Neural cell (in vitro differentiated cells): Measurements from ENCODE around the gene PEG3. TPM values are rescaled to one million over a fixed set of nuclear protein-coding genes. Genes with fewer than 3 reads are reported as not detected.

ENCODE experiments used
- H2AFZ ChIP-seq: fragments of 200-600, 300-800 bp; sonication (generic), shearing (Covaris generic); 2 replicates; pipeline ENCODE4 v1.6.0; 2014; ENCODE audit warnings: low read depth, mild to moderate bottlenecking, antibody characterized with exemption, low read length, moderate library complexity
- H3F3A ChIP-seq: fragments of 200-600 bp; shearing (Covaris generic); 2 replicates; pipeline ENCODE4 v1.6.1; 2016; ENCODE audit warnings: mild to moderate bottlenecking, moderate library complexity, mixed read lengths, antibody characterized with exemption, low read length; ENCODE audit not compliant: insufficient read depth, poor library complexity, severe bottlenecking
- H3K27ac ChIP-seq: fragments of 200-600, 300-800 bp; sonication (generic), shearing (Covaris generic); 2 replicates; pipeline ENCODE4 v1.5.1; 2014; ENCODE audit warnings: mild to moderate bottlenecking, low read length, moderate library complexity
- H3K27me3 ChIP-seq: fragments of 300-800, 200-600 bp; sonication (generic), shearing (Covaris generic); 2 replicates; pipeline ENCODE4 v1.6.0; 2014; ENCODE audit warnings: mild to moderate bottlenecking, low read depth, low read length, moderate library complexity; ENCODE audit not compliant: insufficient read depth
- H3K36me3 ChIP-seq: fragments of 300-800, 200-600 bp; sonication (generic), shearing (Covaris generic); 2 replicates; pipeline ENCODE4 v1.5.1; 2014; ENCODE audit warnings: mild to moderate bottlenecking, antibody characterized with exemption, low read length, moderate library complexity; ENCODE audit not compliant: insufficient read depth
- H3K4me2 ChIP-seq: fragments of 300-800, 200-600 bp; sonication (generic), shearing (Covaris generic); 2 replicates; pipeline ENCODE4 v1.6.0; 2014; ENCODE audit warnings: mild to moderate bottlenecking, low read length
- H3K4me3 ChIP-seq: fragments of 300-800, 200-600 bp; sonication (generic), shearing (Covaris generic); 2 replicates; pipeline ENCODE4 v1.5.1; 2014; ENCODE audit warnings: mild to moderate bottlenecking, low read length, moderate library complexity
- H3K79me2 ChIP-seq: fragments of 200-600 bp; shearing (Covaris generic); replicated peaks from 2 replicates; pipeline ENCODE4 v1.6.0; 2014; ENCODE audit warnings: mild to moderate bottlenecking, low read length, moderate library complexity; ENCODE audit not compliant: insufficient read depth
- H3K9ac ChIP-seq: fragments of 300-800, 200-600 bp; sonication (generic), shearing (Covaris generic); 2 replicates; pipeline ENCODE4 v1.6.1; 2016; ENCODE audit warnings: mild to moderate bottlenecking, low read length, mixed read lengths
- H3K9me2 ChIP-seq: fragments of 200-600 bp; shearing (Covaris generic); 2 replicates; pipeline ENCODE4 v1.6.1; 2016; ENCODE audit warnings: mild to moderate bottlenecking, low read length, mixed read lengths; ENCODE audit not compliant: insufficient read depth
- H3K9me3 ChIP-seq: fragments of 200-600, 300-800 bp; sonication (generic), shearing (Covaris generic); 2 replicates; pipeline ENCODE4 v1.6.1; 2016; ENCODE audit warnings: mild to moderate bottlenecking, mixed run types, low read length, moderate library complexity, mixed read lengths
- H4K20me1 ChIP-seq: fragments of 200-600 bp; shearing (Covaris generic); 2 replicates; pipeline ENCODE4 v1.6.1; 2016; ENCODE audit warnings: mild to moderate bottlenecking, mixed run types; ENCODE audit not compliant: insufficient read depth
- CTCF ChIP-seq: fragments of 450-650 bp; IDR thresholded peaks from 2 replicates; pipeline ENCODE4 v1.5.1; 2014; ENCODE audit warnings: antibody characterized with exemption, mild to moderate bottlenecking, moderate library complexity; ENCODE audit not compliant: poor library complexity, severe bottlenecking
- EP300 ChIP-seq: fragments of 450-650 bp; conservative IDR thresholded peaks from 2 replicates; pipeline ENCODE4 v1.6.1; 2014; ENCODE audit warnings: antibody characterized with exemption, mild to moderate bottlenecking, moderate library complexity; ENCODE audit not compliant: poor library complexity, severe bottlenecking
- EZH2 ChIP-seq: fragments of 200-600, 300-800 bp; shearing (Covaris generic), sonication (generic); IDR thresholded peaks from 2 replicates; pipeline ENCODE4 v1.6.1; 2014; ENCODE audit warnings: antibody characterized with exemption, low read length, borderline replicate concordance, mild to moderate bottlenecking; ENCODE audit not compliant: insufficient read depth, poor library complexity, severe bottlenecking
- MXI1 ChIP-seq: fragments of 450-650 bp; conservative IDR thresholded peaks from 2 replicates; pipeline ENCODE4 v1.6.1; 2014; ENCODE audit warnings: antibody characterized with exemption, mild to moderate bottlenecking; ENCODE audit not compliant: poor library complexity, severe bottlenecking
- POLR2AphosphoS5 ChIP-seq: IDR thresholded peaks from 2 replicates; pipeline ENCODE4 v1.6.1; 2012
- RAD21 ChIP-seq: fragments of 450-650 bp; conservative IDR thresholded peaks from 2 replicates; pipeline ENCODE4 v1.6.1; 2014; ENCODE audit warnings: antibody characterized with exemption, mild to moderate bottlenecking, moderate library complexity
- SMC3 ChIP-seq: fragments of 450-650 bp; conservative IDR thresholded peaks from 2 replicates; pipeline ENCODE4 v1.6.1; 2014; ENCODE audit warnings: antibody characterized with exemption, mild to moderate bottlenecking, moderate library complexity; ENCODE audit not compliant: poor library complexity
- TAF1 ChIP-seq: IDR thresholded peaks from 2 replicates; pipeline ENCODE4 v1.6.1; 2012; ENCODE audit warnings: low read depth
- polyA plus RNA-seq: library from polyadenylated mRNA; depleted of rRNA; stranded (reverse); fragments of >200 nt; gene quantifications from 2 replicates; pipeline ENCODE4 v1.2.3, GENCODE V29; 2014
- TF ChIP-seq, protein P1 (sequence below): IDR thresholded peaks from 2 replicates; pipeline ENCODE4 v1.6.1; 2012; ENCODE audit warnings: borderline replicate concordance

PEG3 gene
- polyA plus RNA-seq, 1 donor from 2014 or later, result 0.06 TPM

DNA sequence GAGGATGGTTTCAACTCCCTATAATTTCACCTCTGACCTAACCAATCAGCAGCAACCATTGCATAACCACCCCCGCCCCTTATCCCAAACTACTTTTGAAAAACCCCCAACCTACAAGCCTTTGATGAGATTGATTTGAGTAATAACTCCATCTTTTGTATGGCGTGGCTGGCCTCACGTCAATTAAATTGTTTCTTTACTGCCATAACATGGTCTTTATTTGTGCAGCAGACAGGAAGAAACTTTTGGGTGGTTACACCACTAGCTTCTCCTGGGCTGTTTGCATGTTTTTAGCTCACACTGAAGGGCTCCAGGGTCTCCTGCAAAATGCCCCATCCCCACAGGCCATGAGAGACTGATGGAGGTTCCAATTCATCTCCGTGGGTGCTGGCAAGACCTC, 34.0 kb upstream of the PEG3 start:
- Histone ChIP-seq H3K4me2 (no peak overlapping the region), H3K4me3 (no peak overlapping the region), H4K20me1 (no peaks in the 10 kb centered on the region), H3K36me3 (no peaks in the 10 kb centered on the region), H3K27ac (no peak overlapping the region), H3K9me3 (peaks cover 6% of the 10 kb centered on the region), H3K79me2 (no peaks in the 10 kb centered on the region), H2AFZ (no peak overlapping the region), H3K9ac (no peak overlapping the region), H3K27me3 (no peaks in the 10 kb centered on the region), H3K9me2 (no peaks in the 10 kb centered on the region), H3F3A (no peaks in the 10 kb centered on the region)
- no peak for TF ChIP-seq EZH2
- TF ChIP-seq POLR2AphosphoS5, result no peak
- TF ChIP-seq, protein P1, sequence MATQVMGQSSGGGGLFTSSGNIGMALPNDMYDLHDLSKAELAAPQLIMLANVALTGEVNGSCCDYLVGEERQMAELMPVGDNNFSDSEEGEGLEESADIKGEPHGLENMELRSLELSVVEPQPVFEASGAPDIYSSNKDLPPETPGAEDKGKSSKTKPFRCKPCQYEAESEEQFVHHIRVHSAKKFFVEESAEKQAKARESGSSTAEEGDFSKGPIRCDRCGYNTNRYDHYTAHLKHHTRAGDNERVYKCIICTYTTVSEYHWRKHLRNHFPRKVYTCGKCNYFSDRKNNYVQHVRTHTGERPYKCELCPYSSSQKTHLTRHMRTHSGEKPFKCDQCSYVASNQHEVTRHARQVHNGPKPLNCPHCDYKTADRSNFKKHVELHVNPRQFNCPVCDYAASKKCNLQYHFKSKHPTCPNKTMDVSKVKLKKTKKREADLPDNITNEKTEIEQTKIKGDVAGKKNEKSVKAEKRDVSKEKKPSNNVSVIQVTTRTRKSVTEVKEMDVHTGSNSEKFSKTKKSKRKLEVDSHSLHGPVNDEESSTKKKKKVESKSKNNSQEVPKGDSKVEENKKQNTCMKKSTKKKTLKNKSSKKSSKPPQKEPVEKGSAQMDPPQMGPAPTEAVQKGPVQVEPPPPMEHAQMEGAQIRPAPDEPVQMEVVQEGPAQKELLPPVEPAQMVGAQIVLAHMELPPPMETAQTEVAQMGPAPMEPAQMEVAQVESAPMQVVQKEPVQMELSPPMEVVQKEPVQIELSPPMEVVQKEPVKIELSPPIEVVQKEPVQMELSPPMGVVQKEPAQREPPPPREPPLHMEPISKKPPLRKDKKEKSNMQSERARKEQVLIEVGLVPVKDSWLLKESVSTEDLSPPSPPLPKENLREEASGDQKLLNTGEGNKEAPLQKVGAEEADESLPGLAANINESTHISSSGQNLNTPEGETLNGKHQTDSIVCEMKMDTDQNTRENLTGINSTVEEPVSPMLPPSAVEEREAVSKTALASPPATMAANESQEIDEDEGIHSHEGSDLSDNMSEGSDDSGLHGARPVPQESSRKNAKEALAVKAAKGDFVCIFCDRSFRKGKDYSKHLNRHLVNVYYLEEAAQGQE, result no peak
- TF ChIP-seq RAD21, result no peak
- no peak for TF ChIP-seq SMC3
- TF ChIP-seq TAF1, result no peak
- no peak for TF ChIP-seq EP300

DNA sequence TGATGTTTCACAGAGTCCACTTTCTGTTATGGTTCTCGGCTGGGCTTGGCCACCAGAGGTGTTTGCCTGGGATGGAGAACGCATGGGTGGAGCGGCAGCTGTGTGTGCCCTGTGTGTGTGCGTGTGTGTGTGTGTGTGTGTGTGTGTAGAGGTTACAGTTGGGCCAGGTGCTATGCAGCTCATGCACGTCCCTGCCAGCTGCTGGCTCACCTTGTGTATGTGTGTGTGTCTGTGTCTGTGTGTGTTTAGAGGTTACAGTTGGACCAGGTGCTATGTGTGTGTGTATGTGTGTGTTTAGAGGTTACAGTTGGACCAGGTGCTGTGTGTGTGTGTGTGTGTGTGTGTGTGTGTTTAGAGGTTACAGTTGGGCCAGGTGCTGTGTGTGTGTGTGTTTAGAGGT, 33.0 kb upstream of the PEG3 start:
- no peak overlapping the region for H3K4me2 ChIP-seq
- H3K9me2 ChIP-seq, result no peaks in the 10 kb centered on the region
- H4K20me1 ChIP-seq, result no peaks in the 10 kb centered on the region
- no peak for TF ChIP-seq MXI1
- no peak for TF ChIP-seq SMC3
- no peak for TF ChIP-seq EZH2
- TF ChIP-seq CTCF, result no peak
- no peak for TF ChIP-seq EP300
- TF ChIP-seq POLR2AphosphoS5, result no peak
- no peak for TF ChIP-seq TAF1
- TF ChIP-seq, protein P1, result no peak
- TF ChIP-seq RAD21, result no peak
- H3F3A ChIP-seq, result no peaks in the 10 kb centered on the region
- no peaks in the 10 kb centered on the region for H3K27me3 ChIP-seq
- H2AFZ ChIP-seq, result no peak overlapping the region
- no peak overlapping the region for H3K4me3 ChIP-seq
- peaks cover 6% of the 10 kb centered on the region for H3K9me3 ChIP-seq
- no peaks in the 10 kb centered on the region for H3K36me3 ChIP-seq
- H3K9ac ChIP-seq, result no peak overlapping the region
- H3K79me2 ChIP-seq, result no peaks in the 10 kb centered on the region
- H3K27ac ChIP-seq, result no peak overlapping the region
